SKM-1 treated with dmso at 0.1 percent for 144 hours (cell line): Measurements from ENCODE around the gene IL12RB2.

Experiments
- DNase-seq: peaks from one replicate; lab custom pipeline; 2025; ENCODE audit not compliant: unreplicated experiment; lab: John Stamatoyannopoulos, UW

Gene IL12RB2

GRCh38 chr1:67430358-67431155, 122.9 kb downstream of the IL12RB2 start, which contains the start of gene SERBP1:
Gene SERBP1, minus strand, starts transcription at chr1:67430402. Its CDS starts 102 bp downstream, at chr1:67430300.
- peak; percentile 95 for DNase-seq

DNA sequence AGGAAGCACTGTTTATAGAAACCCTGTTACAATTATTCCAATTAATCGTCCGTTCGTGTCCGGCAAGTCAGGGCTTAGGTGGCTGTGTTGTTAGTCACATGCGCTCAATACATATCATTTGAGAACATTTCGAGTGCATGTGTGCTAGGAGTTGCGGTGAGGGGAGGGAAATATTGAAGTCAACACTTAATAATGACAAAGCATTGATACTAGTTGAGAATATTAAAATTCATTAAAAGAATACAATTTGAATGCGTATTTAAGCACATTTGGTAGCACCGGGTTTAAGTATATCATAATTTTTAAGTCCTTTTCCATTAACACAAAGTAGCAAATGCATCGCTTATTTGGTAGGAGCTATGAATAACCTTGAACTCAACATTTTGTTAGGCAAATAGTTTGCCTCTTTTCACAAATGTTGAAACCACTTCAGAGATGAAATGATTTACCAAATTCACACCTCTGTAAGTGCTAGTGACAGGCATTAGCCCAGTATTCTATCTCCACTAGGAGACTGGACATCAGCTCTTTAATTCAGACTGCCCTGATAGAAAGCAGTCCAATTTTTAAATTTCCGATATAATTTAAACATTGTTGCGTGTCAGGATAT, 123.6 kb downstream of the IL12RB2 start:
- no peak for DNase-seq

- DNase-seq, result no peak
These were observed 124.4 kb downstream of the IL12RB2 start for GRCh38 chr1:67431869-67432578.

GRCh38 chr1:67432745-67433144, 125.1 kb downstream of the IL12RB2 start:
- DNase-seq, result no peak

DNA sequence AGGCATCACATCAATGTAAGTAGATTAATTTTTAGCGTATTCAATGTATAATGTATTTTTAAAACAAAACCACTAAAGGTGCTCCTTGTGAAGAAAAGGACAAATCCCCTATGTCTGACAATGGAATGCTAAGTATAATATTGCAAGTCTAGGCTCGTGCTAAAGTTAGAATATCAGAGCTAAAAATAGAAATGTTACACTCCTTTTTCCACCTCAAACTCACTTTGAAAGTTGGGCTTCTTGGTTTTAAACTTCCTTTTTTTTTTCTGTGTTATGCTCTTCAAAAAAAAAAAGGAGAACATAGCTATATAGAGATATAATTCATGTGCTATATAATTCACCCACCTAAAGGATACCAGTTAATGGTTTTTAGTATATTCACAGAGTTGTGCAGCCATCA, 126.2 kb downstream of the IL12RB2 start:
- peak; percentile 89 for DNase-seq

DNA sequence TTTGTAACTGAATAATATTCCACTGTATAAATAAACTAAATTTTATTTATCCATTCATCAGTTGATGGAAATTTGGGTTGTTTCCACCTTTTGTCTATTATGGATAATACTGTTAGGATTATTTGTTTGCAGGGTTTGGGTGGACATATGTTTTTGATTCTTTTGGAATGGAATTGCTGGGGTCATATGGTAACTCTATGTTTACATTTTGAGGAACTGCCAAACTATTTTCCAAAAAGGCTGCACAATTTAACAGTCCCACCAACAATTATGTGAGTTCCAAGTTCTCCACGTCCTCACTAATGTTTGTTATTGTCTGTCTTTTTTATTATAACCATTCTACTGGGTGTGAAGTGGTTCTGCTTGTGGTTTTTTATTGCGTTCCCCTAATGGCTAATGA, 126.8 kb downstream of the IL12RB2 start:
- no peak for DNase-seq

GRCh38 chr1:67436511-67437055, 128.9 kb downstream of the IL12RB2 start:
- DNase-seq, result no peak

DNA sequence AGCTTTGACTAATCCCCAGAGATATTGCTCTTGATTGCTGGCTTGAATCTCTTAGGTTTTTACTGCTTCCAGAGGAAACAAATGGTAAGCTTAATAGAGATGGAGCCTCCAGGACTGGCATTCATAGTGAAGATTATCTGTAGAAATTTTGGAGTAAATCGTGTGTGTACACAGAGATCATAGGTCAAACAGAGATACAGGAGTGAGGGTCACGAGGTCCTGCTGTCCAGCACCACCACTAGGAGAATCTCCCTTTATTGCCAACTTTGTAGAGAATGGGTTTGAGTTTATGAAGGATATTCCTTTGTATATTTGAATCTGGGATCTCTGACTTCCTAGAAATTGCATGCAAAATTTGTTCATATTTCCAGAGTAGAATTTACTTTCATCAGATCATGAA, 130.3 kb downstream of the IL12RB2 start:
- no peak for DNase-seq

DNA sequence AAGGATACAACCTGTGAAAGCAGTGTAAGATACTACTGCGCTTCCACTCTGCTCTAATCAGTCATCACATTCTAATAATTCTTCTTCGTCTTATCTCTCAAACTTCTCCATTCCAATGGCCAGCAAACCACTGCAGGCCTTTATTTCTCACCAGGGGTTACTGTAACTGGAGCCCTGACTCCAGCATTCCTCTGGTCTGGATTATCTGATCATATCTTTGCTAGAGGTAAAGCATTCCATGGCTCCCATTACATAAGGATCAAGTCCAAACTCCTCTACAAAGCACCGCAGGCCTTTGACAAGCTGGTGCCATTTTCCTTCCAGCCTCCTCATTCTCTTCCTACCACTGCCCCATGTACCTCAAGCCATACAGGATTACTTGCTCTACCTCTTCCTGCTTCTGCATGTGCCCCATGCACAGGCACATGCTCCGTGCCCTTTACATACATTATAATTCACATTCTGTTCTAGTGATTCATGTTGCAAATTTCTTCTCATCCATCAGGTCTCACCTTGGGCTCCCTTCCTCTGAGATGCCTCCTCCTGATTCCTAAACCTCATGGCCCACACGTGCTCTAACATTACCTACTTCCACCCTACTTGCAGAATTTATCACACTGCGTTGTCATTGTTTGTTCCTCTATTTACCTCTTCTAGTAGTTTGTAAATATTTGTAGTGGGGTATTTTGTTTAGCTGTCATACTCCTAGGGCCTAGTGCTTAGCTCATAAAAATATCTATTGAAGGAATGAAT, 131.8 kb downstream of the IL12RB2 start:
- no peak for DNase-seq

DNA sequence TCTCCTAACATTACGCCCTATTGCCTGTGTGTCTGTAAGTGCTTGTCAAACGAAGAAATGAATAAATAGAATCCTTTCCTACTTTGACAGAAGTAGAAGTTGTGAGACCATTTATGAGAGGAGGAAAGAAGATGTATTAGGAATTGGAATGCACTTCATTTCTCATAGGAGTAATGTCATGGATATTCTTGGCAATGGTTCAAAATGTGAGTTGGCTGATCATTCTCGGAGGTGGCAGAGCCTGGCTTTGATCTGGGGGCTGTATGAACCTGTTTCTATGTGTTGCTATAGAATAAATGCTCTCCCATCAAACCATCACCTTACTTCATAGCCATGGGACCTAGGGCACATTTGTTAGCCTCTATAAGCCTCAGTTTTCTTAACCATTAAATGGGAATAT, 132.7 kb downstream of the IL12RB2 start:
- DNase-seq, result no peak

DNA sequence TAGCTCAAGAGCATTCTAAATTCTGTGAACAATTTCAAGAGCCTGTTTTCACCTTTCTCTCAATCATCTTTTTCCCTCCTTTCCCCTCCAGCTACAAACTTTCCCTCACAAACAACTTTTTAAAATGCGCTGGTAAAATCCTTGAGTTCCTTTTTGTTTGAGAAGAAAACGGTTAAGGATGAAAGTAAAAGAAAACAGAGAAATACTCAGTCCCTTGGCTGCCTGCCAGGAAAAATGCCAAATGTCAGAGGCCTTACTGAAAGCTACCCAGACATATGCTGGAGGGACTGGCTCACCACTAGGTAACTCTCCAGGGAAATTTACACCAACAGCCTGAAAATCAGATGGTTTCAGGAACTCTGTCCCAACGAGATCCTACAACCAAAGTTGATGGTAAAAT, 133.5 kb downstream of the IL12RB2 start:
- no peak for DNase-seq

DNA sequence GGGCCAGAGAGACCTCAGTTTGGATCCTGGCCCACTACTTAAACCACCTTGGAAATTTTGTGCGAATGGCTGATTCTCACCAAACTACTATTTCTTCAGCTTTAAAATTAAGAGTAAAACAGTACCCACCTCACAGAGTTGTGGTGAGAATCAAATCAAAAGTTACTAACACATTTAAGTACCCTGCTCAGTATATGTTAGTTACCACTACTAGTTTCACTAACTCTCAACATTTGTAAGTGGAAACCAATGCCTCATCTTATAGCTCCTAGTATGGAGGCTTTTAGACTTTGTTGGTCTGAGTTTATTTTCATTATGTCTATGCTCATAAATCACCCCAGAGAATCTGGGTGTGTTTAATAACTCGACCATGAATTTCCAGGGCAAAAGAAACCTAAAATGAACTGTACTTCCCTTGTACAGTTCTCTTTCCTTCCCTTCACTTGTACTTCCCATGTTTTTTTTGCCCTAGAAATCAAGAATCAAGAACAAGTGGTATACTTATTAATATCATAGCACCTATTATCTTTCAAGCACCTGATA, 134.1 kb downstream of the IL12RB2 start:
- no peak for DNase-seq

- peak; percentile 25 for DNase-seq
These were observed 138.3 kb downstream of the IL12RB2 start for GRCh38 chr1:67446014-67446413.
